IPS DF 6.9 (cell line): ENCODE measurements around the gene PRR35.
"Not testable (repeated sequence)": the region's sequence is repeated elsewhere in the genome, so short reads cannot be mapped to it uniquely, and the experiment has no call there.

Experiments
- DNase-seq: peaks from one replicate; pipeline ENCODE4 v3.0.0-alpha.2; 2013; ENCODE audit warnings: low read depth, low spot score
- H3K27ac ChIP-seq: one replicate; pipeline ENCODE4 v1.5.1; 2013; ENCODE audit warnings: low read length, control low read depth
- H3K27me3 ChIP-seq: 2 replicates; pipeline ENCODE4 v1.6.1; 2013; ENCODE audit warnings: mild to moderate bottlenecking, low read length; ENCODE audit not compliant: control insufficient read depth, insufficient read depth
- H3K36me3 ChIP-seq: 2 replicates; pipeline ENCODE4 v1.6.1; 2013; ENCODE audit warnings: low read length; ENCODE audit not compliant: control insufficient read depth, insufficient read depth
- H3K4me1 ChIP-seq: 2 replicates; pipeline ENCODE4 v1.6.1; 2013; ENCODE audit warnings: low read length; ENCODE audit not compliant: control insufficient read depth, insufficient read depth
- H3K4me3 ChIP-seq: 2 replicates; pipeline ENCODE4 v1.5.1; 2013; ENCODE audit warnings: mild to moderate bottlenecking, low read length
- H3K9me3 ChIP-seq: 2 replicates; pipeline ENCODE4 v1.6.1; 2013; ENCODE audit warnings: low read length, inconsistent platforms; ENCODE audit not compliant: control insufficient read depth, insufficient read depth
- WGBS: extraction: QIAGEN DNeasy Blood & Tissue Kit; methylation state at CpG from one replicate; pipeline ENCODE4 v1.1.7; 2013; ENCODE audit warnings: mixed read lengths, missing lambda C conversion rate; ENCODE audit not compliant: insufficient read length, insufficient coverage; 5-methylcytosine and 5-hydroxymethylcytosine counted together

Gene PRR35

DNA sequence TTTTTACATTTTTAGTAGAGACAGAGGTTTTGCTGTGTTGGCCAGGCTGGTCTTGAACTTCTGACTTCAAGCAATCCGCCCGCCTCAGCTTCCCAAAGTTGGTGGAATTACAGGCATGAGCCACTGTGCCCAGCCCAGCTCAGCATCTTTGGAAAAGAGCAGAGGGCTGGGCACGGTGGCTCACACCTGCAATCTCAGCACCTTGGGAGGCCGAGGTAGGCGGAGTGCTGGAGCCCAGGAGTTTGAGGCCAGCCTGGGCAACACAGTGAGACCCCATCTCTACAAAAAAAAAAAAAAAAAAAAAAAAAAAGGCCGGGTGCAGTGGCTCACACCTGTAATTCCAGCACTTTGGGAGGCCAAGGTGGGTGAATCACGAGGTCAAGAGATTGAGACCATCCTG is 37.5 kb downstream of the PRR35 start:
- H3K4me3 ChIP-seq, H3K27ac ChIP-seq, H3K4me1 ChIP-seq, H3K36me3 ChIP-seq, H3K27me3 ChIP-seq, H3K9me3 ChIP-seq, DNase-seq: not testable (repeated sequence)
- no CpG with 5 or more reads among the region's 7 CpGs for WGBS

DNA sequence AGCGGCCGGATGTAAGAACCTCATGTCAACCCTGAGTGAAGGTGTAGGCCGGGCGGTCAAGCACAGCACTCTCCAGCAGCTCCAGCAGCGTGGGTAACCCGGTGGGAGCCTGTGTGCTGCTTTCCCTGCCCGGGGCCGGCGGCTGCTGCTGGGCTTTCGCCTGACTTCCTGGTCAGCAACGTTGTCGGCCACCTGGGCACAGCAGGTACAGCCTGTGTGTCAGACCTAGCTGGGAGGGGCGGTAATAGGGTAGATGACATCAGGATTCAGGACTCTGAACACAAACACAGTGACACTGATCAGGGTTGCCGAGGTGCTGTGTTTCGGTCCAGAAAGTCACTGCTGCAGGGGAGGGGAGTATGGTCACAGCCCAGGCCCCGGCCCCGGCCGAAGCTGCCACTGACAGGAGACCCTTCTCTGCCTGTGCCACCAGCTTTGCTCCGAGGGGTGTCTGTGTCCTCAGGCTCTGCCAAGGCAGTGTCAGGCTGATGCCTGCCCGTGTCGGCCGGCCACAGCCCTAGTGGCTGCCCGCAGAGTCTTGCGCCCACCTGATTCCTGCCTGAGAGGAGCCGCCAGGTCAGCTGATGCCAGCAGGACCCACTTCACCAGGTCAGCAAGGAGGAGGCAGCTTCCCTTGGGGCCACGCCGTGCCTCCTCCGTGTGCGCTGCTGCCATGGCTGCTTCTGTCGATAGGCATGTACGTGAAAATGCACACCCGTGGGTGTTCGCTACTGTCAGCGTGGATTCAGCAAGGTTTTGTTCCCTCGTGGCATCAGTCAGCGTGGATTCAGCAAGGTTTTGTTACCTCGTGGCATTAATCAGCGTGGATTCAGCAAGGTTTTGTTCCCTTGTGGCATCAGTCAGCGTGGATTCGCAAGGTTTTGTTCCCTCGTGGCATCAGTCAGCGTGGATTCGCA is 38.9 kb downstream of the PRR35 start:
- Histone ChIP-seq H3K27ac (no peak overlapping the region), H3K36me3 (peaks cover 6% of the 10 kb centered on the region; the same call in 1 of the 2 replicates), H3K4me3 (no peak overlapping the region), H3K27me3 (no peaks in the 10 kb centered on the region), H3K4me1 (peaks cover 1% of the 10 kb centered on the region; the same call in 1 of the 2 replicates), H3K9me3 (no peaks in the 10 kb centered on the region)
- no CpG with 5 or more reads among the region's 43 CpGs for WGBS
- DNase-seq: no peak

DNA sequence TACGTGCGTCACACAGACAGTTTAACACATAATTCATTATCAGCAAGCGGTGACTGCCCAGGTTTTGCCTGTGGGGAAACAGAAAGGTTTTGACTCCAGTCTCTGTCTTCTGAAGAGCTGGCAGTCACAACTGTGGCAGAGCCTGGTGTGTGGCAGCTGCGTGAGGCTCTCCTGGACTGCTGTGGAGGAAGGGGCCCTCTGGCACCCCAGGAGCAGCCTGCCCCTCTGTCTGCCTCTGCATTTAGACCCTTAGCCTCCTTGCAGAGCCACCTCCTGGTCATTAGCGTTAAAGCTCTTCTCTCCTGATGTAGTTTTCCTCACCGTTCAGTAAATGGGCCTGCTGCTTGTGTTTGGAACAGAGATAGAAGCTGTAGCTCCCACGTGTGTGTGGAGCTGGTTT is 40.6 kb downstream of the PRR35 start:
- H3K9me3 ChIP-seq: no peaks in the 10 kb centered on the region
- no peaks in the 10 kb centered on the region for H3K27me3 ChIP-seq
- H3K27ac ChIP-seq: no peak overlapping the region
- WGBS: no CpG with 5 or more reads among the region's 7 CpGs
- peaks cover 1% of the 10 kb centered on the region; the same call in 1 of the 2 replicates for H3K4me1 ChIP-seq
- no peak overlapping the region for H3K4me3 ChIP-seq
- no peak for DNase-seq
- peaks cover 6% of the 10 kb centered on the region; the same call in 1 of the 2 replicates for H3K36me3 ChIP-seq

DNA sequence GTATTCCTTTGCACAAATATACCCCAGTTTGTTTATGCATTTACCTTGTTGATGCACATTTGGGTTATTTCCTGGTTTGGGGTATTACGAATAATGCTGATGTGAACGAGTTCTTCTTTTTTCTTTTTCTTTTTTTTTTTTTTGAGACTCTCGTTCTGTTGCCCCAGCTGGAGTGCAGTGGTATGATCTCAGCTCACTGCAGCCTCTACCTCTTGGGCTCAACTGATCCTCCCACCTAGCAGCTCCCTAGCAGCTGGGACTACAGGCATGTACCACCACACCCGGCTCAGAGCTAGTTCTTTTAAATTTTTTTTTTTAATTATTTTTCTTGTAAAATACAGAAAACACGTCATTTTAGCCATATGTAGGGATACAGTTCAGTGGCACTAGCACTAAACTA is 43.7 kb downstream of the PRR35 start:
- Histone ChIP-seq H3K27ac (no peak overlapping the region), H3K36me3 (peaks cover 3% of the 10 kb centered on the region; the same call in 1 of the 2 replicates), H3K27me3 (no peaks in the 10 kb centered on the region), H3K4me3 (no peak overlapping the region), H3K4me1 (peaks cover 1% of the 10 kb centered on the region; the same call in 1 of the 2 replicates), H3K9me3 (no peaks in the 10 kb centered on the region)
- no CpG with 5 or more reads among the region's 5 CpGs for WGBS
- no peak for DNase-seq

DNA sequence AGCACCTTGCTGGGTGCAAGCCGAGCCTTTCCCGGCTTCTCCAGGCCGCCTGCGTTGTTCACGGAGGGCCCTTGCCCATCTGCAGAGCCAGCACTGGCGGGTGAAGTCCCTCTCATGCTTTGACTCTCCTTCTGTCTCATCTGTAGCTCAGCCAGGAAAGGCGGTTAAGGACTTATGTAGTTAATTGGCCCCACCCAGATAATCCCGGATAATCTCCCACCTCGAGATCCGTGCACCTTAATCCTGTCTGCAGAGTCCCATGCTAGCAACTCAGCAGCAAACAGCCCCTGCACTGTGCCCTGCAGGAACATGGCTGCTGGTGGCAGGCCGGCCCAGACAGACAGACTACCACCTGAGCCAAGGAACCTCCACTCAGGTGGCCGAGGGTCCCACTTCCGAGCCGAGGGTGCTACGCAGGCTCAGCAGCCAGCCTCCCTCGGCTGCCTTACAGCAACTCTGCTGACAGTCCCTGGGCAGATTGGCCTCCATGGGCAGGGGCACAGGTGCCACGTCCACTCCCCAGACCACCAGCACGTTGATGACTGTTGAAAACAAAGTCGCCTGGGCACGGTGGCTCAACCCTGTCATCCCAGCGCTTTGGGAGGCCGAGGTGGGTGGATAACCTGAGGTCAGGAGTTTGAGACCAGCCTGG is 46.6 kb downstream of the PRR35 start:
- no peak for DNase-seq
- Histone ChIP-seq H3K36me3 (no peaks in the 10 kb centered on the region), H3K4me1 (no peaks in the 10 kb centered on the region), H3K4me3 (no peak overlapping the region), H3K9me3 (no peaks in the 10 kb centered on the region), H3K27me3 (no peaks in the 10 kb centered on the region), H3K27ac (no peak overlapping the region)
- no CpG with 5 or more reads among the region's 22 CpGs for WGBS

DNA sequence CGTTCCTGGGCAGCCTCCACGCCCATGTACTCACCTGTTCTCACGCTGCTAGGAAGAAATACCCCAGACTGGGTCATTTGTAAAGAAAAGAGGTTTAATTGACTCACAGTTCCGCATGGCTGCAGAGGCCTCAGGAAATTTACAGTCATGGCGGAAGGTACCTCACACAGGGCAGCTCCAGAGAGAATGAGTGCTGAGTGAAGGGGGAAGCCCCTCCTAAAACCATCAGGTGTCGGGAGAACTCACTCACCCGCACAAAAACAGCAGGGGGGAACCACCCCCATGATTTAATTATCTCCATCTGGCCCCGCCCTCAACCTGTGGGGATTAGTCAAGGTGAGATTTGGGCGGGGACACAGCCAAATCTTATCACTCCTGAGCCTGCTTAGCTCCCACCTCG is 47.8 kb downstream of the PRR35 start:
- Histone ChIP-seq H3K9me3 (no peaks in the 10 kb centered on the region), H3K27ac (no peak overlapping the region), H3K4me3 (no peak overlapping the region), H3K27me3 (no peaks in the 10 kb centered on the region), H3K36me3 (no peaks in the 10 kb centered on the region), H3K4me1 (no peaks in the 10 kb centered on the region)
- DNase-seq: no peak
- WGBS: no CpG with 5 or more reads among the region's 10 CpGs

DNA sequence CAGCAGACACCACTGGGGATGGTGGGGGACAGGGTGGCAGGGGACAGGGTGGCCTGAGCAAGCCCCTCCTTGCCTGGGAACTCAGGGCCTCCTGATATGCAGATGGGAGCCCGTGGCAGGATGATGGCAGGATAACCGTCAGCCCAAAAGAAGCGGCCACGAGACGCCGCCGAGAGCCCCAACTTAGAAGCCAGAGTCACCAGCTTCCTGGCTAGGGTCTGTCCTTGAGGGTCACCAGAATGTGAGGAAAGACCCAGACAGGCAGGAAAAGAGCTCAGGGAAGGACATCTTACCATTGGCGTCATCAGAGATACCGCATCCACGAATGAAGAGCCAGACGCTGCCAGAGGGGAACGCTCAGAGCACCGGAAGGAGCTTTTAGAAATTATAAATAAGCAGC is 49.1 kb downstream of the PRR35 start:
- no CpG with 5 or more reads among the region's 13 CpGs for WGBS
- H3K4me3 ChIP-seq: no peak overlapping the region
- DNase-seq: no peak
- no peaks in the 10 kb centered on the region for H3K4me1 ChIP-seq
- H3K27me3 ChIP-seq: no peaks in the 10 kb centered on the region
- H3K27ac ChIP-seq: no peak overlapping the region
- H3K9me3 ChIP-seq: no peaks in the 10 kb centered on the region
- H3K36me3 ChIP-seq: no peaks in the 10 kb centered on the region; the same call in 1 of the 2 replicates

DNA sequence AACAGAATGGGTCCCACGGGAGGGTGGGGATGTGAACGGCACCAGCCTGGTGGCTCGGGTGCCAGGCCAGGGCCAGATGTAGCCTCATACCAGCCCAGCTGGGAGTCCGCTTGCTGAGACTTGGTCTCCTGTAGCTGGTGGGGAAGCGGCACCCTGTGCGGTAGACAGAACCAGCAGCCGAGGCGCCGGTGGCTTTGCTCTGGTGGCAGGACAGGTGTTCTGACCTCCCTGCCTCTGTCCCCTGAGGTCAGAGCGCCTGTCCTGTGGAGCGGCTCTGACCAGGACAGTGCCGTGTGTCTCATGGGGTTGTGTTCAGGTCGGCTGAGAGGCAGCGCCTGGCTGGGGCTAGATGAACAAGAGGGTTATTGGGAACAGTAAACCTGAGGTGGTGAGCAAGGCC is 49.8 kb downstream of the PRR35 start:
- no CpG with 5 or more reads among the region's 14 CpGs for WGBS
- no peaks in the 10 kb centered on the region for H3K9me3 ChIP-seq
- H3K36me3 ChIP-seq: peaks cover 2% of the 10 kb centered on the region; the same call in 1 of the 2 replicates
- no peak for DNase-seq
- H3K27ac ChIP-seq: no peak overlapping the region
- H3K4me3 ChIP-seq: no peak overlapping the region
- H3K27me3 ChIP-seq: no peaks in the 10 kb centered on the region
- H3K4me1 ChIP-seq: no peaks in the 10 kb centered on the region

DNA sequence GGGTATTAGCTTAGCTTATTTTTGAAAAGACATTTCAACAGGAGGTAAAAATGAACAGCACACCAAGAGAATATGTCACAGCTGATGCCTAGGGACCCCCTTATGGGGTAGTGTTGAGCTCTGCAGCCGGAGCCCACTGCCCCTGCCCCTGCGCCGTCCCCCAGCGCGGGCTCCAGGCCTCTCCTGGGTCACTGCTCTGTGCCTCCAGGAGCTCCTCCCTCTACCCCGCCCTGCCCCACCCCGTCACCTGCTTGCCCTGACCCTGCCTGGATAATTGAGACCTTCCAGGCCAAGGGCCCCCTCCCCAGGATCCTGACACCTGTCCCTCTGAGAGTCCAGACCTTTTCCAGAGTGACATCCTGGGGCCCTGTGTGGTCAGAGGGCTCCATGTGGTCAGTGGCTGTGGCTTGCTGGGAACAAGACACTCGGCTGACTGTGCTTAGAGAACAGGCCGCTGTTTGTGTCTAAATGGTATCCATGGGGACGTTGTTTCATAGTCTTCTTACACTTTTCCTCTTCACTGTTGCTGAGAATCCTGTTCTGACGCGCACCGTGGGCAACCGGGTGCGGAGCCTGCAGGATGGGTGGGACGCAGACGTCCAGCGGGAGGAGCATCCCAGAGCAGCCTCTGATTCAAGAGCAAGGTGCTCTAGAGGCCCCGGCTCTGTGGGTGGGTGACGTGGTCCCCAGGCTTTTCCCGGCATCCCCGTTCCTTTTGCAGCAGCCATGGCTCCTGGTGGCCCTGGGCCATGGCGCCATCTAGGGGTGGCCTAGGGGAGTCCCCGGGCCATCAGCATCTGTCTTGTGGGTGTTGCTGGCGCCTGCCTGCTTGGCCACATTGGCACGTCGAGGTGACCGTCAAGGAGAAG is 50.6 kb downstream of the PRR35 start:
- peaks cover 2% of the 10 kb centered on the region; the same call in 1 of the 2 replicates for H3K36me3 ChIP-seq
- no peak for DNase-seq
- H3K27ac ChIP-seq: no peak overlapping the region
- no peaks in the 10 kb centered on the region for H3K27me3 ChIP-seq
- H3K4me1 ChIP-seq: no peaks in the 10 kb centered on the region
- no CpG with 5 or more reads among the region's 28 CpGs for WGBS
- H3K9me3 ChIP-seq: no peaks in the 10 kb centered on the region
- no peak overlapping the region for H3K4me3 ChIP-seq

DNA sequence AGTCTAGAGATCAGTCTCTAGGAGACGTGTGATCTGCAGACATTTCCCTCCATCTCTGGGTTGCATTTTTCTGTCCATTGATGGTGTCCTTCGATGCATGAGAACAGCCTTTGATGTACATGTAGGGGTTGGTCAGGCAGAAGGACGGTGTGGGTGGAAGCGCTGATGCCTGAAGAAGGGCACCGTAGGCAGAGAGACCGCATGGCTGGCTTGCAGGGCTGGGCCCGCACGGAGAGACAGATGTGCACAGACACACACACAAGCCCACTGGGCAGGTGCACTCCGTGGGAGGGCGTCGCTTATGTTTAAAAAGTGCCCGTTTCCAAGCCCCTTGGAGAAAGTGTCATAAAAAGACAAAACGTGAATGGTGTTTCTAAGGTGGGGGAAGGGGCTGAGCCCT is 54.9 kb downstream of the PRR35 start:
- no peak for DNase-seq
- Histone ChIP-seq H3K27ac (no peak overlapping the region), H3K4me3 (no peak overlapping the region), H3K4me1 (no peaks in the 10 kb centered on the region), H3K27me3 (no peaks in the 10 kb centered on the region), H3K9me3 (no peaks in the 10 kb centered on the region), H3K36me3 (peaks cover 2% of the 10 kb centered on the region; the same call in 1 of the 2 replicates)
- no CpG with 5 or more reads among the region's 13 CpGs for WGBS
